Uterus (tissue), 4 donors: ENCODE results near the gene KCNK3. TPM values are rescaled to one million over a fixed set of nuclear protein-coding genes. Genes with fewer than 3 reads are reported as not detected.

Source experiments
- DNase-seq, 2 donors: peaks; one replicate each; pipeline ENCODE4 v3.0.0-alpha.2; 2019 to 2020
- H3K27ac ChIP-seq, 2 donors: fragments of 200-600 bp; sonication (generic); 1 replicate in 1 of 2; 2 replicates in 1 of 2; pipeline ENCODE4 v1.5.1; 2016 to 2018
- H3K27me3 ChIP-seq, 2 donors: fragments of 200-600 bp; sonication (generic); one replicate each; pipeline ENCODE4 v1.5.1; 2018 to 2019; ENCODE audit warnings: control low read depth in 1 of 2
- H3K36me3 ChIP-seq, 2 donors: fragments of 200-600 bp; sonication (generic); one replicate each; pipeline ENCODE4 v1.5.1; 2019; ENCODE audit warnings: control low read depth in 1 of 2
- H3K4me1 ChIP-seq, 2 donors: fragments of 200-600 bp; sonication (generic); one replicate each; pipeline ENCODE4 v1.5.1; 2018 to 2019; ENCODE audit warnings: control low read depth in 1 of 2
- H3K4me3 ChIP-seq, 2 donors: fragments of 200-600 bp; sonication (generic); 1 replicate in 1 of 2; 2 replicates in 1 of 2; pipeline ENCODE4 v1.5.1; 2018 to 2019; ENCODE audit warnings: mild to moderate bottlenecking in 1 of 2
- H3K9me3 ChIP-seq, 2 donors: fragments of 200-600 bp; sonication (generic); one replicate each; pipeline ENCODE4 v1.5.1; 2019; ENCODE audit warnings: control low read depth in 1 of 2
- POLR2A ChIP-seq, 2 donors: fragments of 450-650 bp; IDR thresholded peaks; one replicate each; pipeline ENCODE4 v1.6.1; 2016; ENCODE audit warnings: antibody characterized with exemption in 2 of 2, mild to moderate bottlenecking in 1 of 2, moderate library complexity in 1 of 2
- intact Hi-C: fragments of 100-400 bp; cut with DNase I; formaldehyde crosslinking; loops from one replicate; pipeline ENCODE4 v1.15.1; 2023; ENCODE audit warnings: low total_unique reads
- total RNA-seq, 4 donors: library from RNA; depleted of rRNA in 3 of 4; stranded (reverse); fragments of >200 nt in 3 of 4; gene quantifications; one replicate each; pipeline versions ENCODE4 v1.1.0 to v1.2.4, GENCODE V29; 2014 to 2023
- TF ChIP-seq, protein P1 (sequence below), 4 experiments: fragments of 200-600 bp in 2 of 4; fragments of 450-650 bp in 2 of 4; sonication (generic) in 2 of 4; IDR thresholded peaks; one replicate each; pipeline ENCODE4 v1.5.1; 2016 to 2019; ENCODE audit warnings: antibody characterized with exemption in 4 of 4, mild to moderate bottlenecking in 2 of 4, moderate library complexity in 1 of 4
- donor health status: DM: yes; HTN: yes; CAD: no.

The KCNK3 gene
- total RNA-seq, 4 donors from 2014 or later, result 0.29 to 7.8 (median 4.6) TPM

DNA sequence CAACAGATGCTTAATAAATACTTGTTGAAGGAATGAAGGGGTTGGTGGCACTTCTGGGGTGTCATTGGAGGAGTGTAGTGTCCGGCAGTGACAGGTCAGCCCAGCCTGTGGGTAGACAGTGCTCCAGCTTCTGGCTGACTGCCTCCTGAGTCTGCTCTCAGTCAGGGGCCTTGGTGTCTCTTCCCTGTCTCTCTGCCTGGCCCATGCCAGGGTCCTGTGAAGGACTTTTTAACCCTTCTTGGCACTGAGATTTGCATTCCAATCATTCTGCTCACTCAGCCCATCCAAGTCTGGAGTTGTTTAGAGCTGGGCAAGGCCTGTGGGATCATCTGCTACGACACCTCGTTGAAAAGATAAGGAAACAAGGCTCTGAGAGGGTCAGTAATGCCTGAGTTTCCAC, 1.4 kb upstream of the KCNK3 start:
- intact Hi-C loops, result no loop called here
- H3K36me3 ChIP-seq, result no peaks in the 10 kb centered on the region
- no peak overlapping the region for H3K4me3 ChIP-seq
- TF ChIP-seq, protein P1, sequence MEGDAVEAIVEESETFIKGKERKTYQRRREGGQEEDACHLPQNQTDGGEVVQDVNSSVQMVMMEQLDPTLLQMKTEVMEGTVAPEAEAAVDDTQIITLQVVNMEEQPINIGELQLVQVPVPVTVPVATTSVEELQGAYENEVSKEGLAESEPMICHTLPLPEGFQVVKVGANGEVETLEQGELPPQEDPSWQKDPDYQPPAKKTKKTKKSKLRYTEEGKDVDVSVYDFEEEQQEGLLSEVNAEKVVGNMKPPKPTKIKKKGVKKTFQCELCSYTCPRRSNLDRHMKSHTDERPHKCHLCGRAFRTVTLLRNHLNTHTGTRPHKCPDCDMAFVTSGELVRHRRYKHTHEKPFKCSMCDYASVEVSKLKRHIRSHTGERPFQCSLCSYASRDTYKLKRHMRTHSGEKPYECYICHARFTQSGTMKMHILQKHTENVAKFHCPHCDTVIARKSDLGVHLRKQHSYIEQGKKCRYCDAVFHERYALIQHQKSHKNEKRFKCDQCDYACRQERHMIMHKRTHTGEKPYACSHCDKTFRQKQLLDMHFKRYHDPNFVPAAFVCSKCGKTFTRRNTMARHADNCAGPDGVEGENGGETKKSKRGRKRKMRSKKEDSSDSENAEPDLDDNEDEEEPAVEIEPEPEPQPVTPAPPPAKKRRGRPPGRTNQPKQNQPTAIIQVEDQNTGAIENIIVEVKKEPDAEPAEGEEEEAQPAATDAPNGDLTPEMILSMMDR (IDR thresholded peaks at IDR 0.05), result no peak
- TF ChIP-seq POLR2A (IDR thresholded peaks at IDR 0.05), result no peak
- peak overlapping the region; percentile 19 to 71 for H3K27ac ChIP-seq
- H3K27me3 ChIP-seq, result peaks cover 0 to 21% of the 10 kb centered on the region in 2 donors
- no peaks in the 10 kb centered on the region for H3K9me3 ChIP-seq
- H3K4me1 ChIP-seq, result peaks cover 5 to 11% of the 10 kb centered on the region in 2 donors
- no peak for DNase-seq

DNA sequence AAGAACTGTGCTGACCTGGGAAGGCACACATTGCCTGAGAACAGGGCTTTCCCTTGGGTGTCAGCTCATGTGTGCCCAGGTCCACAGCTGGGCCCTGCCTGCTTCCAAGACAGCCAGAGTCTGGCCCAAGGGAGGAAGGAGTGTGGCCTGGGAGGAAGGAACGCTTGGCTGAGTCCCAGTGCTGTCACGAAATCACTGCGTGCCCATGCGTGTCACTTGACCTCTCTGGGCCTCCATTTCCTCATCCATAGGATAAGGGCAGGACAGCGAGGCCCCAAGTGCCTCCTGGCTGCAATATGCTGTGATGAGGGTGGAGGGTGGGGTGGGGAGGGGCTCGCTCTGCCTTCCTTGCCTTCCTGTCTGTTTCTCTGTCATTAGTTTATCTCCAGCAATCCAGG, 642 bp upstream of the KCNK3 start:
- Histone ChIP-seq H3K27ac (peak overlapping the region; percentile 19 to 71), H3K9me3 (no peaks in the 10 kb centered on the region), H3K27me3 (peaks cover 0 to 21% of the 10 kb centered on the region in 2 donors), H3K36me3 (no peaks in the 10 kb centered on the region), H3K4me1 (peaks cover 5 to 11% of the 10 kb centered on the region in 2 donors), H3K4me3 (no peak overlapping the region)
- no peak for TF ChIP-seq POLR2A (IDR thresholded peaks at IDR 0.05)
- TF ChIP-seq, protein P1 (IDR thresholded peaks at IDR 0.05), result no peak
- intact Hi-C loops, result no loop called here
- peak; percentile 28 to 40 for DNase-seq

DNA sequence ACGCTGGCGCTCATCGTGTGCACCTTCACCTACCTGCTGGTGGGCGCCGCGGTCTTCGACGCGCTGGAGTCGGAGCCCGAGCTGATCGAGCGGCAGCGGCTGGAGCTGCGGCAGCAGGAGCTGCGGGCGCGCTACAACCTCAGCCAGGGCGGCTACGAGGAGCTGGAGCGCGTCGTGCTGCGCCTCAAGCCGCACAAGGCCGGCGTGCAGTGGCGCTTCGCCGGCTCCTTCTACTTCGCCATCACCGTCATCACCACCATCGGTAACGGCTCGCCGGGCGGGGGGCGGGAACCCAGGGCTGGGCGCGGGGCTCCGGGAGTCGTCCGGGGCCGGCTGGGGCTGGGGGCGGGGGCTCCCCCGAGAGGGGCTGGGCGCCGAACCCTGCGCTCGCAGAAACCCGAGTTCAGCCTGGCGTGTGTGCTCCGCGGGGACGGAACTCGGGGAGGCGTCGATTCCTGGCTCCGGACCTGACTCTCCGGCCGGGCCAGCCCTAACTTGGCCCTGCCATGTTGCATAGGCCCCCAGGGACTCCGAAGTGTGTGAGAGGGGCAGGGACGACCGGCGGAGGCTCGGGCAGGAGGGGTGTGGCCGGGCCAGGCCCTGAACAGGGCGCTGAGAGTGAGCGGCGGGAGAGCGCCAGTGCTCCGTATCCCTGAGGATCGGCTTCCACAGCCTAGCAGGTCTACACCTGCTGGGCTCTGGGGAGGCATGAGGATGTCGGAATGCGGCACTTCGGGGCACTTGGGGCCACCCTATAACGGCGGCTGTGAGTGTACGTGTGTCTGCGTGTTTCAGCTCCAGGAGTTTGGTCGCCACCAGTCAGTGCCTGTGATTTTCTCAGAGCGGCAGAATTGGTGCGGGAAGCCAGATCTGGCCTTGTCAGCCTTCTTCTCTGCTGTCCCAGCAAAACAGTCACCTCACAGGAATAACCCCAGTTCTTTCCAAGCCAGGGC, 651 bp downstream of the KCNK3 start:
- H3K9me3 ChIP-seq, result no peaks in the 10 kb centered on the region
- TF ChIP-seq, protein P1 (IDR thresholded peaks at IDR 0.05), result no peak
- TF ChIP-seq POLR2A (IDR thresholded peaks at IDR 0.05), result no peak
- peak overlapping the region; percentile 3 to 38 for H3K4me3 ChIP-seq
- H3K27ac ChIP-seq, result no peak overlapping the region
- intact Hi-C loops, result no loop called here
- H3K36me3 ChIP-seq, result no peaks in the 10 kb centered on the region
- peaks cover 5 to 11% of the 10 kb centered on the region in 2 donors for H3K4me1 ChIP-seq
- H3K27me3 ChIP-seq, result peaks cover 0 to 21% of the 10 kb centered on the region in 2 donors
- peak in 1 of 2 donors; percentile 20 for DNase-seq

DNA sequence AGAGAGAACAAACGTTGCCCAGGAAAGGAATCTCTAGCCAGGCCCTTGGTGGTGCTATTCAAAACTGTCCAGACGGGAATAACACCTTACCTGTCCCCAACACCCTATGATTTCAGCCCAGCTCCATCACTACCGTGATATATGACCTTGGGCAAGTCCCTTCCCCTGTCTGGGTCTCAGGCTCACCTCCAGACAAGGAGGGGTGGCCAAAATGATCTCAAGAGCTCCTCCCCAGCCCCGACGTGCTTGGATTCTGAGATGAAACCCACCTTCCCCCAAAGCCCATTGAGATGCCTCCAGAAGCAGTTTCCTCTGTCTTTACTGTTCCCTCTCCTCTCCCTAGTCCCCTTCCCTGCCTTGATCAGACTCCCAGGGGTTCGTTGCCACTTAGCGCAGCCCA, 1.5 kb downstream of the KCNK3 start:
- intact Hi-C loops, result no loop called here
- Histone ChIP-seq H3K27me3 (peaks cover 0 to 21% of the 10 kb centered on the region in 2 donors), H3K27ac (no peak overlapping the region), H3K36me3 (no peaks in the 10 kb centered on the region), H3K9me3 (no peaks in the 10 kb centered on the region), H3K4me1 (peaks cover 5 to 11% of the 10 kb centered on the region in 2 donors), H3K4me3 (no peak overlapping the region)
- no peak for DNase-seq
- no peak for TF ChIP-seq POLR2A (IDR thresholded peaks at IDR 0.05)
- TF ChIP-seq, protein P1 (IDR thresholded peaks at IDR 0.05), result no peak

DNA sequence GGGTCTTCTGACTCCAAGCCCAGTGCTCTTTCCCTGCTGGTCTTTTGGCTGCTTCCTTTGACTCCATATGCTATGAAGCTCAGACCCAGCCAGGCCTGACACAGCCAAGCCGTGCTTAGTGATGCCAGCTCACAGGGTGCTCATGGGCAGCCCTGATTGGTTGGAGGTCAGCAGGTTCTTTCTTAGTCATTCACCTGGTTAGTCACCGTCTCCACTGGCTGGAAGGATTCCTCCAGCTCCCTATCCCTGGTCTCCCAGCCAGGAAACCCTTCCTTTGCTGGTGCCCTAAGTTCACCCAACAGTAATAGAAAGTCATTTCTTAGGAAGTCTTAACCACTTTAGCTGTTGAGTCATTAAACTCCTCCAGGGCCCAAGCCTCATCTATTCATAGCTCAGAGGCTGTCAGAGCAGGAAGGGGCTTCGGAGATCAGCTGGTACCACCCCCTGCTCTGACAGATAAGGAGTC, 3.9 kb downstream of the KCNK3 start:
- H3K4me1 ChIP-seq, result peaks cover 5 to 10% of the 10 kb centered on the region in 2 donors
- DNase-seq, result no peak
- H3K9me3 ChIP-seq, result no peaks in the 10 kb centered on the region
- no peak overlapping the region for H3K27ac ChIP-seq
- H3K4me3 ChIP-seq, result no peak overlapping the region
- no peak for TF ChIP-seq POLR2A (IDR thresholded peaks at IDR 0.05)
- TF ChIP-seq, protein P1 (IDR thresholded peaks at IDR 0.05), result no peak
- H3K27me3 ChIP-seq, result peaks cover 0 to 21% of the 10 kb centered on the region in 2 donors
- no peaks in the 10 kb centered on the region for H3K36me3 ChIP-seq
- intact Hi-C loops, result no loop called here
